ENCODE measurements around the gene ADGRG6. TPM values are rescaled to one million over a fixed set of nuclear protein-coding genes. Genes with fewer than 3 reads are reported as not detected.
"Not testable (repeated sequence)": the region's sequence is repeated elsewhere in the genome, so short reads cannot be mapped to it uniquely, and the experiment has no call there.

ADGRG6 gene
- total RNA-seq, 1 experiment from 2014 or later: 5.3 TPM

DNA sequence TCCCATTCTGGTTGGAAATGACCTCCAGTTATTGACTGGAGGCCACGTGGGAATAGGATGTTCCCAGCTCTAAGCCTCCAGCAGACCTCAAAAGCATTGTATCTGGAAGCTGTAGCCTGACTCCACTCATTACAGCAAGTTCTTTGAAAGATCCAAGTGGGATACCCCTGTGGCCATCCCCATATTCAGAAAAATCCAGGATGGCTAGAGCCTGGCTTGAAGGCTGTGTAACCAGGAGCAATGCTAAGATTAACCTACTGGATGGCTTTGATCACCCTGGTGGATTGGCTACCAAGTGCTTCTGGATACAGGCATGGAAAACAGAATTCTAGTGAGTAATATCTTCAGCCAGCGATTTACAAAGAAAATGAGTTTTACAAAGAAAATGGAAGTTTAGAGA, 151.2 kb downstream of the ADGRG6 start (continued):
- no peak for TF ChIP-seq NR1H2 (CRISPR knock-in tag; IDR thresholded peaks at IDR 0.05)
- no peak for TF ChIP-seq KAT7 (CRISPR knock-in tag; IDR thresholded peaks at IDR 0.05; ENCODE audit: borderline replicate concordance)
- no peak for TF ChIP-seq ZSCAN18 (CRISPR knock-in tag; IDR thresholded peaks at IDR 0.05)
- no peak for TF ChIP-seq CBFB (CRISPR knock-in tag; IDR thresholded peaks at IDR 0.05; ENCODE audit: low read depth)
- no peak for TF ChIP-seq TEAD1 (CRISPR knock-in tag; IDR thresholded peaks at IDR 0.05)
- TF ChIP-seq RORB (CRISPR knock-in tag; IDR thresholded peaks at IDR 0.05): no peak
- TF ChIP-seq E2F4 (CRISPR knock-in tag; IDR thresholded peaks at IDR 0.05; ENCODE audit: borderline replicate concordance, low read depth): no peak

GRCh38 chr6:142454196-142454595, 152.4 kb downstream of the ADGRG6 start:
- POLR2A ChIA-PET; H3K27me3 Mint-ChIP-seq (ENCODE audit: low read depth); DNase-seq (ENCODE audit: low spot score); H3K4me3 Mint-ChIP-seq; H3K27ac Mint-ChIP-seq; H3K4me1 Mint-ChIP-seq; ATAC-seq; H3K36me3 Mint-ChIP-seq; CTCF ChIA-PET: not testable (repeated sequence)
- H3K9me3 Mint-ChIP-seq: peaks cover 19% of the 10 kb centered on the region

- H3K27ac Mint-ChIP-seq; H3K4me3 Mint-ChIP-seq; POLR2A ChIA-PET; CTCF ChIA-PET; DNase-seq (ENCODE audit: low spot score); H3K4me1 Mint-ChIP-seq; H3K36me3 Mint-ChIP-seq; H3K27me3 Mint-ChIP-seq (ENCODE audit: low read depth); ATAC-seq: not testable (repeated sequence)
- peaks cover 19% of the 10 kb centered on the region for H3K9me3 Mint-ChIP-seq
Observed at GRCh38 chr6:142454848-142455247, 153.0 kb downstream of the ADGRG6 start.

- H3K4me3 Mint-ChIP-seq: no peak overlapping the region
- no peaks in the 10 kb centered on the region for H3K27me3 Mint-ChIP-seq (ENCODE audit: low read depth)
- H3K27ac Mint-ChIP-seq: no peak overlapping the region
- no peak for DNase-seq (ENCODE audit: low spot score)
- ChIA-PET CTCF (no interaction called here), POLR2A (no interaction called here)
- H3K36me3 Mint-ChIP-seq: no peaks in the 10 kb centered on the region
- 0 out of 2 replicates have a peak, but pooled peaks cover 2% of the 10 kb centered on the region for H3K4me1 Mint-ChIP-seq
- no peak for TF ChIP-seq NFATC4 (CRISPR knock-in tag; IDR thresholded peaks at IDR 0.05)
- no peak for TF ChIP-seq TEAD1 (CRISPR knock-in tag; IDR thresholded peaks at IDR 0.05)
- no peak for TF ChIP-seq TP53 (CRISPR knock-in tag; IDR thresholded peaks at IDR 0.05)
- TF ChIP-seq, protein P1, sequence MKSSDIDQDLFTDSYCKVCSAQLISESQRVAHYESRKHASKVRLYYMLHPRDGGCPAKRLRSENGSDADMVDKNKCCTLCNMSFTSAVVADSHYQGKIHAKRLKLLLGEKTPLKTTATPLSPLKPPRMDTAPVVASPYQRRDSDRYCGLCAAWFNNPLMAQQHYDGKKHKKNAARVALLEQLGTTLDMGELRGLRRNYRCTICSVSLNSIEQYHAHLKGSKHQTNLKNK (CRISPR knock-in tag; IDR thresholded peaks at IDR 0.05): no peak
- no peak for TF ChIP-seq OVOL2 (CRISPR knock-in tag; IDR thresholded peaks at IDR 0.05; ENCODE audit: borderline replicate concordance)
- no peak for TF ChIP-seq GRHL2 (CRISPR knock-in tag; IDR thresholded peaks at IDR 0.05; ENCODE audit: insufficient replicate concordance, severe bottlenecking)
- H3K9me3 Mint-ChIP-seq: peaks cover 13% of the 10 kb centered on the region
- no peak for ATAC-seq
Observed at GRCh38 chr6:142455957-142456589, 154.3 kb downstream of the ADGRG6 start.

DNA sequence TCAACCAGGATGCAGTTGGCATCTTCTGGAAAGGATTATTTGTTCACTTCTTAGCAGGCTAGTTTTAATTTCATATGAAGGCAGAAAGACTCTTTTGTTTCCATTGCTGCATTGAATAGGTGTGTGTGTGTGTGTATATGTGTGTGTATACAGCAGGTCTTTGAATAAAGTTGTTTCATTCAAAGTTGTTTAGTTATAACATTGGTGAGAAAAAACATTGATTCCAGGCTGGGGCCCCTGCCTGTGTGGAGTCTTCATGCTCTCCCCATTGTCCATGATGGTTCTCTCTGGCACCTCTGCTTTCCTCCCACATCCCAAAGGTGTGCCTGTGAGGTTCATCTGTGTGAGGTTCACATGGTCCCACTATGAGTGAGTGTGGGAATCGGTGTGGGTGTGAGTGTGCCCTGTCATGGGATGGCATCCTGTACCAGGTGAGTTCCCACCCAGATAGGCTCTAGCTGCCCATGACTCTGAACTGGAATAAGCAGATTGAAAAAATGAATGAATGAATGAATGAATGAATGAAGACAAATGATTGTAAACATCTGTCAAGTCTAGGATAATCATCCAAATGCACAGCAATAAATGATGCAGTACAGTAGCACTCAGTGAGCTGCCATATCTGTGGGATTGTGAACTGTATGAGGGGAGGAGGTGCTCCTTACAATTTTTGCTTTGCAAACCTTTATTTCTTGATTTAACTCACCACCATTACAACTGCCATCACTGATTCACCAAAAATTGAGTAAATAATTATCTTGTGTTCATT, 156.0 kb downstream of the ADGRG6 start:
- DNase-seq (ENCODE audit: low spot score) (no peak), ATAC-seq (no peak)
- POLR2A ChIA-PET: no interaction called here
- H3K27ac Mint-ChIP-seq: no peak overlapping the region
- no peaks in the 10 kb centered on the region; the same call in 1 of the 2 replicates for H3K27me3 Mint-ChIP-seq (ENCODE audit: low read depth)
- peaks cover 24% of the 10 kb centered on the region for H3K9me3 Mint-ChIP-seq
- CTCF ChIA-PET: no interaction called here
- 0 out of 2 replicates have a peak, but pooled peaks cover 2% of the 10 kb centered on the region for H3K4me1 Mint-ChIP-seq
- H3K4me3 Mint-ChIP-seq: no peak overlapping the region
- peaks cover 13% of the 10 kb centered on the region for H3K36me3 Mint-ChIP-seq
- no peak for TF ChIP-seq SMAD3 (CRISPR knock-in tag; IDR thresholded peaks at IDR 0.05; ENCODE audit: borderline replicate concordance)
- TF ChIP-seq, protein P2, sequence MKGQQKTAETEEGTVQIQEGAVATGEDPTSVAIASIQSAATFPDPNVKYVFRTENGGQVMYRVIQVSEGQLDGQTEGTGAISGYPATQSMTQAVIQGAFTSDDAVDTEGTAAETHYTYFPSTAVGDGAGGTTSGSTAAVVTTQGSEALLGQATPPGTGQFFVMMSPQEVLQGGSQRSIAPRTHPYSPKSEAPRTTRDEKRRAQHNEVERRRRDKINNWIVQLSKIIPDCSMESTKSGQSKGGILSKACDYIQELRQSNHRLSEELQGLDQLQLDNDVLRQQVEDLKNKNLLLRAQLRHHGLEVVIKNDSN (CRISPR knock-in tag; IDR thresholded peaks at IDR 0.05): no peak
- no peak for TF ChIP-seq SMAD4 (CRISPR knock-in tag; IDR thresholded peaks at IDR 0.05)
- no peak for TF ChIP-seq CTCF (IDR thresholded peaks at IDR 0.05)
- TF ChIP-seq, protein P3, sequence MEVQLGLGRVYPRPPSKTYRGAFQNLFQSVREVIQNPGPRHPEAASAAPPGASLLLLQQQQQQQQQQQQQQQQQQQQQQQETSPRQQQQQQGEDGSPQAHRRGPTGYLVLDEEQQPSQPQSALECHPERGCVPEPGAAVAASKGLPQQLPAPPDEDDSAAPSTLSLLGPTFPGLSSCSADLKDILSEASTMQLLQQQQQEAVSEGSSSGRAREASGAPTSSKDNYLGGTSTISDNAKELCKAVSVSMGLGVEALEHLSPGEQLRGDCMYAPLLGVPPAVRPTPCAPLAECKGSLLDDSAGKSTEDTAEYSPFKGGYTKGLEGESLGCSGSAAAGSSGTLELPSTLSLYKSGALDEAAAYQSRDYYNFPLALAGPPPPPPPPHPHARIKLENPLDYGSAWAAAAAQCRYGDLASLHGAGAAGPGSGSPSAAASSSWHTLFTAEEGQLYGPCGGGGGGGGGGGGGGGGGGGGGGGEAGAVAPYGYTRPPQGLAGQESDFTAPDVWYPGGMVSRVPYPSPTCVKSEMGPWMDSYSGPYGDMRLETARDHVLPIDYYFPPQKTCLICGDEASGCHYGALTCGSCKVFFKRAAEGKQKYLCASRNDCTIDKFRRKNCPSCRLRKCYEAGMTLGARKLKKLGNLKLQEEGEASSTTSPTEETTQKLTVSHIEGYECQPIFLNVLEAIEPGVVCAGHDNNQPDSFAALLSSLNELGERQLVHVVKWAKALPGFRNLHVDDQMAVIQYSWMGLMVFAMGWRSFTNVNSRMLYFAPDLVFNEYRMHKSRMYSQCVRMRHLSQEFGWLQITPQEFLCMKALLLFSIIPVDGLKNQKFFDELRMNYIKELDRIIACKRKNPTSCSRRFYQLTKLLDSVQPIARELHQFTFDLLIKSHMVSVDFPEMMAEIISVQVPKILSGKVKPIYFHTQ (CRISPR knock-in tag; IDR thresholded peaks at IDR 0.05): no peak
- TF ChIP-seq TCF7 (CRISPR knock-in tag; IDR thresholded peaks at IDR 0.05; ENCODE audit: low read depth): no peak
